C1 segment of cervical spinal cord (tissue), 14 donors: ENCODE measurements around the gene KRT85.
"Not testable (repeated sequence)": the region's sequence is repeated elsewhere in the genome, so short reads cannot be mapped to it uniquely, and the experiment has no call there.

Experiments
- DNase-seq, 14 donors: peaks; one replicate each; lab custom pipeline; 2025; lab: John Stamatoyannopoulos, UW

The KRT85 gene

DNA sequence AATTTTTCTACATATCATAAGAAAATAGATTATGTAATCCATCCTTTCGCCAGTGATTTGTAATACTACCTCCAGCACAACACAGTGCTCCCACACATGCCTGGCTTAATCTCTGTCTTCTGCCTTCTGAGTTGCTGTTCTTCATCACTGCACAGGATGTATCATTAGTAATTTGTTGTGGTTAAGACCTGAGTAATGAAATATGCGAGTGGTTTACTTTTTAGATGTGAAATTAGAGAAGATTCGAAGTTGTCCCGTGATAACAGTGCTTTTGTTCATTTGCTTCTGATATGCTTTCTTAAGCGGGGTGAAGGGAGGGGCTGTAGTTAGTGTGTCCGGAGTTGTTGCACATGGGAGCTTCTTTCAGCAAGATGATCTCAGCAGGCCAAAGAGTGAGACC lies 18.1 kb downstream of the KRT85 start:
- no peak for DNase-seq

DNA sequence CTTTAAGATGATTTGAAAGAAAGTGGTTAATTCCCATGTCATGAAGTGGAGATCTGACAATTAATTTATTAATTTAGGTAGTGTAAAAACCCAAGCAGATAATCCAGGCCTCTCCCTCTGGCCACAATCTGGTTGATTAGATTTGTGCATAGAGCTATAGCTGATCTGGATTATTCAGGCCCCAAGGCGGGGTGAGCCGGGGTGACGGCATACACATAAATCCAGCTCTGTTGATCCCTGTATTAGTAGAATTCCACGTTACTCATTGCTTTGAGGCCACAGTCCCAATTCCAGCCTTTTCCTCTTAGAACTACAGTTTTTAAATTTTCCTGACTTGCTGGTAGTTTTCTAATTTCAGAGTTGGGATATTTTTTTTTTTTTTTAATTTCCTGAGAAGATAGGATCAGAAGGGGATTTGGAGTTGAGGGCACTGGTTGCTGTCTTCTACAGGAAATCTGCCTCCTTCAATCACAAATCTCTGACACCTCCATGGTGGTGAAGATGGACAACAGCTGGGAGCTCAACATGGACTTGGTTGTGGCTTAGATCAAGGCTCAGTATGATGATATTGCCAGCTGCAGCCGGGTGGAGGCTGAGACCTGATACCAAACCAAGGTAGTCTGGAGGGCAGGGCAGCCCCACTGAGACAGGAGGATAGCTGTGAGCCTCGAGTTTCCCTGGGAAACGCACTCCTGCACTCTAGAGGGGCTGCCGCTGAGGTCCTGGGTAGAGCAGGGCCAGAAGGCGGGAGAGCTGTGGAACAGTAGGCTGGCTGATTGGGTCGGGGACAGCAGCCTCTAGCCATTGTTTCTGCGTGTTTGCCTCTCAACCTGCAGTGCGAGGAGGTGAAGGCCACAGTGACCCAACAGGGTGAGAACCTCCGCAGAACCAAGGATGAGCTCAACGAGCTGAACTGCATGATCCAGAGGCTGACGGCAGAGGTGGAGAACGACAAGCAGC lies 19.4 kb downstream of the KRT85 start:
- DNase-seq, result no peak

DNA sequence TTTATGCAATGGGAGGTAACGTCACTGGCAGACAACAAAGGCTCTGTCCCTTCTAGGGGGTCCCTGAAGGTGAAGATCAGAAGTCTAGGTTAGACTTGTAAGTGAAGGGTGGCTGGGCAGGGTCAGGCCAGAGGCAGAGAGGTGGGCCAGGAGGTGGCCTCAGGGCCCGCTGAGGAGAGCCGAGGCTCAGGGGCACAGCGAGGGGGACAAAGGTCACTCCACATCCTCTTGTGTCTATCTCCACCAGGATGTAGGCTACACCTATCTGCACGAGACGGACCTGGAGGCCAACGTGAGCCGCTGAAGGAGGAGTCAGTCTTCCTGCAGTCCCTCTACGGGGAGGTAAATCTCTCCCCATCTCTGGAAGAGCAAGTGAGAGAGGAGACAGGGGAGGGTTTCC lies 20.3 kb downstream of the KRT85 start:
- no peak for DNase-seq

DNA sequence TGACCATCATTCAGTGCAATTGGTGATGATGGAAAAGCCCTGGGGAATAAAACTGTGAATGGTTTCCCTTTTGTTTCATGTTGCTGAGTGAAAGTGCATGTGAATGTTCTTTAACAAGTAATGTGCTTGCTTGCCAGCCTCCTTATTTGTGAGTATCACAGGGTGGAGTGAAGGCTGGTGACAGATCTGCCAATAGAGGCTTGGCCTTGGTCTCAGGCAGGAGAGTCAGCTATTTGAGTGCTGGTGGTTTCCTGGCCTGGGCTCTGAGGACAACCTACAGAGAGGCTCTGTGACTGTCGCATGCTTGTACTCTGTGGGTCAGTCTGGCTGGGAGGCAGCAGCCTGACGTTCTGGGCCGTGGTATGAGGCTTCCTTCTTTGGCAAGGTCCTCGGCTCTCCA lies 20.7 kb downstream of the KRT85 start:
- peak in 7 of 14 donors; percentile 8 to 37 (median 16) for DNase-seq

DNA sequence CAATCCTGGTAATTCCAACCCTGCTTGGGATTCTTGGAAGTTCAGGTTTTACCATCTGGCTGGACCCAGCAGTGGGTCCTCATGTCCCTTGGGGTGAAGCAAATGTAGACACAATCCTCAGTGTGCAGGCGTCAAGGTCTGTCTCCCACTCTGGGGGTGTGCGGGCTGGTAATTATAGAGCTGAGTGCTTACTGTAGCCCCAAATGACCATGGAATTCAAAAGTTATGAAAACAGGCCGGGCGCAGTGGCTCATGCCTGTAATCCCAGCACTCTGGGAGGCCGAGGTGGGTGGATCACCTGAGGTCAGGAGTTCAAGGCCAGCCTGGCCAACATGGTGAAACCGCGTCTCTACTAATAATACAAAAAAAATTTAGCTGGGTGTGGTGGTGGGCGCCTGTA lies 22.2 kb downstream of the KRT85 start:
- not testable (repeated sequence) for DNase-seq

DNA sequence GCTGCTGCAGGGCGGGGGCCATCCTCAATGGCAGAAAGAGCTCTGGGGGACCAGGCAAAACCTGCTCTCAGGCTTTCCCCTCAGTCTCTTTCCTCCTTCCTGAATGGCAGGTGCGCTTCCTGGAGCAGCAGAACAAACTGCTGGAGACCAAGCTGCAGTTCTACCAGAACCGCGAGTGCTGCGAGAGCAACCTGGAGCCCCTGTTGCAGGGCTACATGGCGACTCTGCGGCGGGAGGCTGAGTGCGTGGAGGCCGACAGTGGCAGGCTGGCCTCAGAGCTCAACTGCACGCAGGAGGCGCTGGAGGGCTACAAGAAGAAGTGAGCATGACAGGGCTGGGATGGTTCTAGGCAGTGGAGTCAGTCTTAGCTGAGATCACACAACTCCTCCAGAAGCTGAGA lies 23.2 kb downstream of the KRT85 start:
- DNase-seq, result no peak

DNA sequence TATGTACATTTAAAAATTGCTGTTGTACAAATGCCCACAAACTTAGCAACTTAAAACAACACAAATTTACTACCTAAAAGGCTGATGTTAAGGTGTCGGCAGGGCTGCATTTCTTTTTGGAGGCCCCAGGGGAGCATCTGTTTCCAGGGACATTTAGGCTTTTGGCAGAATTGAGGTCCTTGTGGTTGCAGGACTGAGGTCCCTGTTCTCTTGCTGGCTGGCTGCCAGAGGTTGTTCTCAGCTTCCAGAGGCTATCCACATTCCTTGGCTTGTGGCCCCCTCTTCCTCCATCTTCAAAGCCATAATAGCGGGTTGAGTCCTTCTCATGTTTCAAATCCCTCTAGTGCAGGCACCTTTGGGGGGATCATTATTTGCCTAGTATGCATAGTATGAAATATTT lies 23.7 kb downstream of the KRT85 start:
- DNase-seq, result no peak

DNA sequence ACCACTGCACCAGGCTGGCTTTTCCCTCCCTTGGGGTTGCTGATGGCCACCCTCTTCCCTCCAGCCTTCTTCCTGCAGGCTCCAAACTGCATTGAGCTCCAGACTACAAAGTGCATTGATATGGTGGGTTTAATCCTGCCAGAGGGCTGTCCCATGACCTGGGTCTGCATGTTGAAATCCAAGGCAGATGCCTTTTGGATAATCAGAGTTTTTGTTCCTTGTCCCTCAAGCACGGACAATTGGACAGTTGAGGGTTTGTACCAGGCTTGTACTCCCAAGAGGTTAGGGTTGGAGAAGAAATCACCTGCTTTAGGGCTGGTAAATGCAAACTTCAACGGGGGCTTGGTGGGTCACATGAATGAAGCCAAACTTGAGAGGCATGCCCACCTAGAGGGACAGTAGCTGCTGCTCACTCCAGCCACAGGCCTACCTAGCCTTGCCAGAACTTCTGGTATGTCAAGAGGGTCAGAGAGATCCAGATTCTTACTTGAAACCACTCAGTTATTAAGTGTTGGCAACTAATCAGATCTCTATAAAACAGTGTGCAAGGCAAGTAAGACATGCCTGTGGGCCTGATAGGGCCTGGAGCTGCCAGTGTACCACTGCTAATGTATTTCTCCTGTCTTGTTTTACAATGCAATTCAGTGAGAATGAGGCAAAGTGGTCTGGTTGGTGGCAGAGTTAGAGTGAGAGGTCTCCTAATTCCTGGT lies 24.3 kb downstream of the KRT85 start:
- DNase-seq, result no peak

DNA sequence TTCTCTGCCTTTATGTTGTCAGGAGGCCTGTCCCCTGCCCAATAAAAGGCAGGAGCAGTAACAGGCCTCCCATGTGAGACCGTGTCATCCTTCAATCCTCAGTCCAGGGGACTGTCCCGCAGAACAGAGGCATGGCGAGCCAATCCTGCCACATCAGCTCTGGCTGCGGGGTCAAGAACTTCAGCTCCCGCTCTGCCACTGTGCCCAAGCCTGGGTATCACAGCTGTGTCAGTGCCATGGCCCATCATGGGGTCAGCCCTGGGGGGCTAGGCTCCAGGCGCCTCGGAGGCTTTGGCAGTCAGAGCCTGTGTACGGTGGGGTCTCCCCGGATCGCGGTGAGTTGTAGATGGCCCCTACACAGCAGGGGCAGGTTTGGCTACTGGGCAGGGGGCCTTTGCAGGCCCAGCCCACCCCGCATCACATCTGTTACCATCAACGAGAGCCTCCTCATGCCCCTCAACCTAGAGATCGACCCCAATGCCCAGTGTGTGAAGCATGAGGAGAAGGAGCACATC lies 26.2 kb downstream of the KRT85 start:
- DNase-seq, result no peak

DNA sequence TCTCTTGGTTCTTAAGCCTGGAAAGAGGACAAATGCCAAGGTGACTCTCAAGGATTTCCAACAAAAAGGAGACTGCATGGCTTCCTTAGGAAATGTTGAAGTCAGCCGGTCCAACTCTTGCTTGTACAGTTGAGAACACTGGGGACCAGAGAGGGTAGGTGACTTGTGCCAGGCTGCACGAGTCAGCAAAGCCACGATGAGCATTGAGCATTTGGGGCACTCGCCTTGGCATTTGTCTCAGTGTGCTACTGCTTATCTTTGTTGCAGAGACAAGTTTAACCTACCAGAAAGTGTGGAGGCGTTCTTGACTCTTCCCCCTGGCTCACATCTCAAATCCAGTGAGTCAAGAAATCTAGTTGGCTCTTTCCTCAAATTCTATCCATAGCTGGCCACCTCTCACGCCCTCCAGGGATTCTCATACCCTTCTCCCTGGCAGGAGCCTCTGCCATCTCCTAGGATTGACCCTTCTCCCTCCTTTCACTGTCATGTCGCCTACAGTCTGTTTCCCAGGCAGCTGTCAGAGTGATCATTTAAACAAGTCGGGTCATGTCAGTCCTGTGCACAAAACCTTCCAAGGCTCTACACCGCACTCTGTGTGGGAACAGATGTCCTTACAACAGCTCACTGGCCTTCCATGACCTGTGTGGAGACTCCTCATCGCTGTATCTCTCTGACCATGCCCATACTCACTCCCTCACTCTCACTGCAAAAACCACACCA lies 28.9 kb downstream of the KRT85 start:
- no peak for DNase-seq

DNA sequence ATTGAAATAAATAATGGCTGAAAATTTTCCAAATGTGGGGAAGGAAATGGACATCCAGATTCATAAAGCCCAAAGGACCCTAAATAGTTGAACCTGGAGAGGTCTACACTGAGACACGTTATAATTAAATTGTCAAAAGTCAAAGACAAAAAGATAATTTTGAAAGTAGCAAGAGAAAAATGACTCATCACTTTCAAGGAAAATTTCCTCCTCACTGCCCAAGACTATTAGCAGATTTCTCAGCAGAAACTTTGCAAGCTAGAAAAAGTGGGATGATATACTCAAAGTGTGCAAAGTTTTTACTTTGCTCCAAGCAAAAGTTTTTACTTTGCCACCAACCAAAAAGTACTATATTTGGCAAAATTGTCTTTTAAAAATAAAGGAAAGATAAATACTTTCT lies 30.2 kb downstream of the KRT85 start:
- DNase-seq, result no peak

DNA sequence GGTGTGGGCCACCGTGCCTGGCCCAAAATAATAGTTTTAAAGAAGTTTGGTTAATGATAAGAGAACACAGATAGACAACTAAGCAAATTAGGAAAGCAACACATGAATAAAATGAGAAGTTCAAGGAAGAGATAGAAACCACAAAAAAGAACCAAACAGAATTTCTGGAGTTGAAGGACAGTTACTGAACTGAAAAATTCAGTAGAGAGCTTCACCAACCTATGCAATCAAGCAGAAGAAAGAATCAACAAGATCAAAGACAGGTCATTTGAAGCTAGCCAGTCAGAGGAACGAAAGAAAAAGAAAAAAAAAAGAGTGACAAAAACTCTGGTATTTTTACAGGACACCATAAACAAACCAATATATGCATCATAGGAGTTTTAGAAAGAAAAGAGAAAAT lies 30.6 kb downstream of the KRT85 start:
- DNase-seq, result no peak

DNA sequence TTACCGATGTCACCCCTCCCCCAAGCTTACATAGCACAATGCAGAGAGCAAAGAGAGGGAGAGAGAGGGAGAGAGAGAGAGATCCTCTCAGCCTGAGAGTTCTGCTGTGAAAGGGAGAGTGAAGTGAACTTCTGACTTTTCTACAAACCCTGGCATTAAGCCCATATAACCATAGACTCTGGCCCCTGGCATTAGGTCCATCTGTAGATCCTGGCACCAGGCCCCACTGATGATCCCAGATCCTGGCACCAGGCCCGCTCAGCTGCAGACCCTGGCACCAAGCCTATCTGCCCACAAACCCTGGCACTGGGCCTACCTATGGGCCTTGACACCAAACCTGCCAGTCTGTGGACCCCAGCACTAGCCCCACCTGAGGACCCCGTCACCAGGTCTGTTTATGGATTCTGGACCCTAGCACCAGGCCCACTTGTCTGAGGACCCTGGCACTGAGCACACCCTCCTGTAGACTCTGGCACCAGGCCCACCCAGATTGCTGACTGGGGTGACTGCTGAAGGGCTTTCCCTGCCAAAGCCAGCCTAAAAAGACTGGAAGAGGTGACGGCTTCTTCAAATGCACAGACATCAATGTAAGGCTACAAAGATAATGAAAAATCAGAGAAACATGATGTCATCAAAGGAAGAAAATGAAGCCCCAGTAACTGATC lies 31.6 kb downstream of the KRT85 start:
- DNase-seq, result no peak

DNA sequence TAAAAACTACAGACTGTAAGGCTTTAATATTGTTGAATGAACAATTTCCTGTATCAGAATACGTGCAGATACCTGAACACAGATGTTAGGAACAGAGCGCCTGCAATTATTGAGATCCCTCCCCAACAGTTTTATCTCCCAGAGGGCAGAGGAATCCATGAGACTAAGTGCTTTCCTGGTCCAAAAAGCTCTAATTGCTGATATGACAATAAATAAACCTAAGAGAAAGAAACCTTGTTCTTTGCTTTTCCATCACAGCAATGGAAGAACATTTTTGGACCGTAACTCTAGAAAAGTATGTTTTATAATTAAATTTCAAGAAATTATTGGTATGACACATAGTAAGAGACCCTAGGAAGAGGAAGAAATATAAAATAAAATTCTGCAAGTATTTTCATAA lies 33.1 kb downstream of the KRT85 start:
- DNase-seq, result no peak

DNA sequence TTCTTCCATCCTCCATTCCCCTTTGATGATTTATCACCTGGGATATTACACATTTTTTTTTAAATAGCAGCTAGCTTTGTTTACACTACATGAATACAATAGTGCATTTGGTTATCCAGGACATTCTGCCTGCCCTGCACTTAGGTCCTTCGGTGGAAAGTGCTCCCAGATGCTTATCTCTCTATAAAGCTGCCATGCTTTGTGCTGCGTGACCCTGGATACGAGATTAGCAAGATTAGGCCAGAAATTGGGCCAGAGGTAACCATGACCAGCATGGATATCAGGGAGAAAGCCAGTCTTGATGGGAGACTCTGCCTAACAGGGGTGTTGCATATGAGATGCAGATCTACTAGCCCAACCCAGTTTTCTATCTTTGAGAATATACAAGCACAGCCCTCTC lies 34.0 kb downstream of the KRT85 start:
- DNase-seq, result no peak

DNA sequence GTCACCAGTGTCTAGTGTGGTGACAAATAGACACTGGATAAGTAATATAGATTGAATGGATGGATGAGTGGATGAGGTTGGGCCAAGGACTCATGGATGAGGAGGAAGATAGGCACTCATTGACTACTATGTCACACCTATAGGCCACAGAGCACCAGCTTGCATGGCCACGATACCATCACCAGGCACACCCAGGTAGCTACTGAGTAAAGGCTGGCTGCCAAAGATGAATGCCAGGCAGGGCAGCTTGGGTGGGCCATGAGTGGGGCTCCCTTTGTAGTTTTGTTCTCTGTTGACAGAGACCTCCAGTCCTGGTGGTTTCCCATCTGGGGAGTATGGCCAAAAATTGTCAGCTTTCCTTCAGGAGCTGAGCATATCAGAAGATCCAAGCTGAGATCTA lies 34.9 kb downstream of the KRT85 start:
- DNase-seq, result no peak

DNA sequence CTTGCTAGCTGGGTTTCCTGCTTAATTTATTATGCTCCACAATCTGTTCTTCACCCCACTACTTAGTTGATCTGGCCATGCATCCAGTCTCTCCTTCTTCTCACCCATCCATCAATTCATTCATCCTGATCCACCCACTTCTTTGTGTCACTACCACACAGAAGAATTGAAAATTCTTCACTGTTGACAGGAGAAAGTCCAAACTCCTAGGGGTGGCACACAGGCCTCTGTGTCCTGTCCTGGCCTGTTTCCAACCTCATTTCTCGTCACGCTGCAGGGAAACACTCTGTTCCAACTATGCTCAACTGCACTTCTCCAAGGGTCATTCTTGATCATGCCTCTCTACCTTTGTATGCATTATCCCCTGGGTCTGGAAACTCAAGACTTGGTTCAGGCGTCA lies 35.4 kb downstream of the KRT85 start:
- no peak for DNase-seq

DNA sequence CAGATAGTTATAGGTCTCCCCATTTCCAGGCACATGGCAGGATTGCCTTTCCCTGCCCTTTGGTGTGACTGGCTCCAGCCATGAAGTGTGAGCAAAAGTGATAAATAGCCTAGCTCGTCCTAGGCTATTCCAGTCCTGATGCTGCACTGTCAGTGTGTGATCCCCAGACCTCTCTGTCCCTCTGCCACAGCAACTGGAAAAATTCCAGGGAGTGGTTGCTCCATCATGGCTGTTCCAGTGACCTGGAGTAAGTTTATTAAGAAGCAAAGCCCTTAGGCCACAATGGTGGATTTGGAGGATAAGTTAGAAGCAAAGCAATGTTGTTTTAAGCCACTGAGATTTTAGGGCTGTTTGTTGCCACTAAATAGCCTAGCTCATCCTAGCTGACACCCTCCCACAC lies 36.2 kb downstream of the KRT85 start:
- no peak for DNase-seq

DNA sequence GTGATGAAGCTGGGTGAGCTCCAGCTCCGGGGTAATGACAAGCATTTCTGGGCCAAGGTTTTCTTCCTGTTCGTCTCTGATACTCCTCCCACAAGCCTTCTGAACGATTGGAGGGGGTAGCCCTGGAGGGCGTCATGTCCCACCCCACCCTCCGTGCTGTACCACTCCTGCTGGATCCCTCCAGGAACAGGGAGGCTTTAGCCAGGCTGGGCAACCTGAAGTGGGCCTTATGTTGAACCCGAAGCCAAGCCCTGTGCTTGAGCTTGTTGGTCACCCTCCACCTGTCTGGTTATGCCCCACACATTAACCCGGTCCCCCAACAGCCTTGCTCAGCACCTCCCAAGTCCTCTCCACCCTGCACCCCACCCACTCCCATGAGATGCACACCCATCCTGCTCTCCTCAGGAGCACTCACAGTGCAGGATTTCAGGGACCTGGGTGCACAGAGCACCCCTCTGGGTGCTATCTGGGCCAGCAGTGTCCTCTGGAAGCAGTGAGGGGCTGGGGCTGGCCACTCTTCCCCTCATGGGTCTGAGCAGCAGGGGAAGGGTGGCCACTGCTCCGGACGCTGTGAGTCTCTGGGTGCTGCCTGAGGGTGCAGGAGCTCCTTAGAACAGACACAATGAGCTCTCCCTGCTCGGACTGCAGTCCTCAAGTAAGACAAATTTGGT lies 39.3 kb downstream of the KRT85 start:
- DNase-seq, result no peak

DNA sequence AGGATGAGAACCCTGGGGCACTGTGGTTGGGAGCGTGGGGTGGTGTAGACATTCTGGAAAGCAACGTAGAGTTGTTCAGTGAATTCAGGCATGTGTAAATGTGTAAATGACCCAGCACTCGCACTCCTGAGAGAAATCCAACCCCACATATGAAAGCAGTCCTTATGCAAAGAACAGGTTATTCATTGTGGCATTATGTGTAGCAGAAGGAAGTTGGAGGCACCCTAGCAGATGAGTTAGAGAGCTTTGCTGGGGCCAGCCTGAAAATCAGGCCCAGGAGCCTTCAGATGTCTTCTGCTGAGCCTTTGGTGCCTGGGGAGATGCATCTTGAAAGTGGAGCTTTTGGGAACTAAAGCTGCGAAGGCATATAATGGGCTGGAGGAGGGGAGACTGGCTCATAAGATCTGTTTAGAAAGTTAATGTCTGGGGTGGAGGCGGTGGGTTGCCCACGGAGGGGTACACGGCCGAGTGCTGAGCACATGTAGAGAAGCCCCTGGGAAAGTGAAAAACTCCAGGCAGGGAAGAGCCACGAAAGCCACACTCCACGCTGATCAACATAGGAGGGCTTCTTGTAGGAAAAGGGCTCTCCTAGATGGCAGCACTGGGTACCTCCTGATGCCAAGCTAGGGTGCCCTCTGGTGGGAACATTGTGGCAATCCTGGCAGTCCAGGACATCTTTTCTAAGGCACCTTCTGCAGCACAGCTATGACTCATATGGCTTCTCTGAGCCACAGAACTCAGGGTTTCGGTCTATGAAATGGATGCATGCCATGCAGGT lies 40.0 kb downstream of the KRT85 start:
- peak in 11 of 14 donors; percentile 22 to 55 (median 38) for DNase-seq
